Nephron progenitor cell (in vitro differentiated cells): Measurements from ENCODE around the gene CMTM6.

Source experiments
- DNase-seq: peaks from one replicate; pipeline ENCODE4 v3.0.0; 2021
- H3K27ac Mint-ChIP-seq: 2 replicates; pipeline ENCODE4 v1.8.0; 2021; ENCODE audit warnings: mild to moderate bottlenecking, moderate library complexity, mixed read lengths
- H3K27me3 Mint-ChIP-seq: 2 replicates; pipeline ENCODE4 v1.8.0; 2021; ENCODE audit warnings: mild to moderate bottlenecking, low read depth, mixed read lengths; ENCODE audit not compliant: poor library complexity
- H3K36me3 Mint-ChIP-seq: 2 replicates; pipeline ENCODE4 v1.8.0; 2021; ENCODE audit warnings: low read depth, mixed read lengths
- H3K4me1 Mint-ChIP-seq: 2 replicates; pipeline ENCODE4 v1.8.0; 2021; ENCODE audit warnings: mixed read lengths
- H3K4me3 Mint-ChIP-seq: 2 replicates; pipeline ENCODE4 v1.8.0; 2021; ENCODE audit warnings: mild to moderate bottlenecking, moderate library complexity, mixed read lengths
- H3K9me3 Mint-ChIP-seq: 2 replicates; pipeline ENCODE4 v1.8.0; 2021; ENCODE audit warnings: mild to moderate bottlenecking, moderate library complexity, mixed read lengths
- CTCF ChIP-seq: fragments of 200-600 bp; sonication (generic); IDR thresholded peaks from 2 replicates; pipeline ENCODE4 v1.5.0; 2021; ENCODE audit warnings: antibody characterized with exemption

Gene CMTM6

GRCh38 chr3:32502946-32503286 is 264 bp upstream of the CMTM6 start:
- H3K4me1 Mint-ChIP-seq: peaks cover 41% of the 10 kb centered on the region
- H3K27ac Mint-ChIP-seq: peak overlapping the region; percentile 91
- peaks cover 5% of the 10 kb centered on the region for H3K36me3 Mint-ChIP-seq
- TF ChIP-seq CTCF: no peak
- H3K4me3 Mint-ChIP-seq: peak overlapping the region; percentile 99
- no peak for DNase-seq
- H3K9me3 Mint-ChIP-seq: no peaks in the 10 kb centered on the region
- H3K27me3 Mint-ChIP-seq: peaks cover 5% of the 10 kb centered on the region

- H3K4me1 Mint-ChIP-seq: peaks cover 43% of the 10 kb centered on the region
- H3K4me3 Mint-ChIP-seq: peak overlapping the region; percentile 99
These were observed 902 bp downstream of the CMTM6 start for GRCh38 chr3:32501783-32502117.

GRCh38 chr3:32500880-32501782 is 1.5 kb downstream of the CMTM6 start:
- DNase-seq: no peak
- H3K4me3 Mint-ChIP-seq: peak overlapping the region; percentile 99
- H3K4me1 Mint-ChIP-seq: peaks cover 49% of the 10 kb centered on the region
- no peak for TF ChIP-seq CTCF
- peaks cover 8% of the 10 kb centered on the region for H3K27me3 Mint-ChIP-seq
- H3K9me3 Mint-ChIP-seq: peaks cover 3% of the 10 kb centered on the region
- H3K36me3 Mint-ChIP-seq: peaks cover 17% of the 10 kb centered on the region
- no peak overlapping the region for H3K27ac Mint-ChIP-seq

More at GRCh38 chr3:32501783-32502117, 902 bp downstream of the CMTM6 start:
- Mint-ChIP-seq H3K27ac (peak overlapping the region; percentile 99), H3K9me3 (peaks cover 1% of the 10 kb centered on the region), H3K27me3 (peaks cover 7% of the 10 kb centered on the region), H3K36me3 (peaks cover 12% of the 10 kb centered on the region)
- TF ChIP-seq CTCF: no peak
- no peak for DNase-seq

DNA sequence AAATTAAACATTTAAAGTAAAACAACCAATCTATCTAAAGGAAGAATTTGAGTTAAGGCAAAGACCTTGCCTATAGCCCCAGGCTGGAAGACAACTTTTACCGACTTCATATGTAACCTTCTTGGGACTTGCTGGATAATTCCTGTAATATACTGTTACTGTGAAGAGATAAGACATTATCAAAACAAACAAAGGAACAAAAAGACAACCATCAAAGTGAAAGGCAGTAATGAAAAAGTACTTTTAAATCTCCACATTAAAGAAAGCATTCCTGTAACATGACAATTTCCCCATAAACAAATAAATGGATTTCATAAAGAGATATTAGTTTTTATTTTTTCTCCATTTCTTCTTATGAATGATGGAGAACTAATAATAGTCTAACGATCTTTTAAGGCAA is 2.4 kb downstream of the CMTM6 start:
- Mint-ChIP-seq H3K9me3 (peaks cover 3% of the 10 kb centered on the region), H3K4me3 (peak overlapping the region; percentile 99), H3K4me1 (peaks cover 49% of the 10 kb centered on the region), H3K27me3 (peaks cover 8% of the 10 kb centered on the region), H3K27ac (no peak overlapping the region), H3K36me3 (peaks cover 17% of the 10 kb centered on the region)
- DNase-seq: no peak
- no peak for TF ChIP-seq CTCF

DNA sequence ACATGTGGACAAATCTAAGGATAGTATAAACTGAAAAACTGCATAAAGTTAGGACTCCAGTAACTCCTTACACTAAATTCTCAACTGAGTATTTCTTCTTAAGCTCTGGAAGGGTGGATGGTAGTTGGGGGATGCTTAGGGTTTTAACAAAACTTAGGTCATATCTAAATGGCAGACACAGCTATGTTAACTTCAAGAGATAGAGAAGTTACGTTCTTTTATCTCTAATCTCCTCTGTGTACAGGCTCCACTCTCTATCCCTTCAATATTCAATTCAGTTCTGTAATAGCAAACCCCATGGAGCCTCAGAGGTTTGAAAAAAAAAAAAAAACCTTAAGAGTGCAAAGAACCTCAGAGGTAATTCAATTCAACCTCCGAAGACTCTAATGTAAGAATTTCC is 3.1 kb downstream of the CMTM6 start:
- Mint-ChIP-seq H3K9me3 (peaks cover 3% of the 10 kb centered on the region), H3K36me3 (peaks cover 17% of the 10 kb centered on the region), H3K27ac (no peak overlapping the region), H3K4me1 (peaks cover 49% of the 10 kb centered on the region), H3K4me3 (no peak overlapping the region), H3K27me3 (peaks cover 8% of the 10 kb centered on the region)
- DNase-seq: no peak
- TF ChIP-seq CTCF: no peak

DNA sequence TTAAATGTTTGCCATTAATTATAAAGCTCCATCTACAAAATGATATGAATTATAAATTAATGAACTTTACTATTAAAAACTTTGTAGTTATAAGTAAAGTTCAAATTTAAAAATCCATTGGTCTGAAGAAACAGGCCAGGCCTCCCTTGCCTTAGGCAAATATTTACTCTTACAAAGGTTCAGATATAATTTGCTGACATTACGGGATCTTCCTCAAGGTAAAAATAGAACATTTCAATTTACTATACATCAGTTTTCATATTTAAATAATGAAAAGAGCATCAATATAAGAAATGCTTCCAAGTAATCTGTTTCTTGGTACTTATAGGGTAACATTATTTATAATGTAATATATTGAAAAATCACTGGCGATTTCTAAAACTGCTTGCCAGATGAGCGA is 3.7 kb downstream of the CMTM6 start:
- DNase-seq: no peak
- H3K27me3 Mint-ChIP-seq: peaks cover 3% of the 10 kb centered on the region
- peaks cover 49% of the 10 kb centered on the region for H3K4me1 Mint-ChIP-seq
- no peak for TF ChIP-seq CTCF
- H3K9me3 Mint-ChIP-seq: peaks cover 3% of the 10 kb centered on the region
- H3K36me3 Mint-ChIP-seq: peaks cover 17% of the 10 kb centered on the region
- no peak overlapping the region for H3K4me3 Mint-ChIP-seq
- no peak overlapping the region for H3K27ac Mint-ChIP-seq
